HCT116 (cell line): Measurements from ENCODE around the gene MINDY3. TPM values are rescaled to one million over a fixed set of nuclear protein-coding genes. Genes with fewer than 3 reads are reported as not detected.
A peak's percentile ranks its signal among the peaks of the same experiment; 100 is the strongest.

Experiments
- ATAC-seq: fragments of 200-7000 bp; cut with Tn5 transposase; 2 replicates; pipeline ENCODE4 v1.9.1; 2020; ENCODE audit warnings: mild to moderate bottlenecking, moderate library complexity
- BruUV-seq: library from RNA; stranded (reverse); fragments of 400-500 nt; replicated peaks from 2 replicates; lab custom pipeline; 2021; lab: Mats Ljungman, UMichigan
- CTCF ChIA-PET: fragments of 300-600 bp; sonication (Branson Sonifier 250); formaldehyde crosslinking; loops from one replicate; lab custom pipeline; 2021; ENCODE audit warnings: antibody characterized with exemption; lab: Charles Lee
- POLR2A ChIA-PET: fragments of 300-600, 350-600 bp; sonication (Branson Sonifier 250); formaldehyde crosslinking; loops from one replicate; lab custom pipeline; 2021; ENCODE audit warnings: antibody characterized with exemption; lab: Charles Lee
- RAD21 ChIA-PET, 2 experiments: fragments of 300-600 bp; sonication (Branson Sonifier 250); formaldehyde crosslinking; loops; one replicate each; lab custom pipeline; 2023; ENCODE audit warnings: low total read pairs in 2 of 2; ENCODE audit not compliant: uncharacterized antibody in 2 of 2, unreplicated experiment in 2 of 2, low non-redundant PET in 1 of 2; lab: Charles Lee
- DNase-seq: peaks from one replicate; pipeline ENCODE4 v3.0.0-alpha.2; 2010; ENCODE audit warnings: low read depth, low spot score
- H2AFZ ChIP-seq: fragments of 200-600 bp; shearing (Covaris generic), sonication (generic); 2 replicates; pipeline ENCODE4 v1.6.1; 2017; ENCODE audit warnings: low read depth, mixed run types, mixed read lengths, antibody characterized with exemption, low read length; ENCODE audit not compliant: poor library complexity, severe bottlenecking
- H3K27ac ChIP-seq: 2 replicates; pipeline ENCODE4 v1.5.1; 2012; ENCODE audit warnings: low read depth, low read length
- H3K27me3 ChIP-seq: fragments of 200-600 bp; sonication (generic); 2 replicates; pipeline ENCODE4 v1.6.1; 2016; ENCODE audit warnings: mixed run types, low read length, mixed read lengths; ENCODE audit not compliant: insufficient read depth
- H3K36me3 ChIP-seq, 2 experiments: fragments of 200-500 bp in 1 of 2; fragments of 200-600 bp in 1 of 2; sonication (Bioruptor generic) in 1 of 2; sonication (generic) in 1 of 2; 2 replicates each; pipeline versions ENCODE4 v1.5.1 to v1.6.1; 2014 to 2016; ENCODE audit warnings: low read length in 2 of 2, inconsistent platforms in 1 of 2, mixed read lengths in 1 of 2, mixed run types in 1 of 2; ENCODE audit not compliant: insufficient read depth in 2 of 2, control insufficient read depth in 1 of 2
- H3K4me1 ChIP-seq, 2 experiments: fragments of 200-600 bp in 1 of 2; sonication (generic) in 1 of 2; 2 replicates each; pipeline versions ENCODE4 v1.5.1 to v1.6.1; 2012 to 2017; ENCODE audit warnings: low read length in 2 of 2, inconsistent platforms in 1 of 2, mild to moderate bottlenecking in 1 of 2, mixed read lengths in 1 of 2, mixed run types in 1 of 2, moderate library complexity in 1 of 2; ENCODE audit not compliant: insufficient read depth in 2 of 2, control insufficient read depth in 1 of 2
- H3K4me2 ChIP-seq: fragments of 200-600 bp; sonication (generic); 2 replicates; pipeline ENCODE4 v1.6.1; 2017; ENCODE audit warnings: mixed run types, low read length, mixed read lengths
- H3K4me3 ChIP-seq, 2 experiments: fragments of 200-600 bp in 1 of 2; sonication (generic) in 1 of 2; replicated peaks in 1 of 2; 2 replicates each; pipeline ENCODE4 v1.5.1; 2011 to 2016; ENCODE audit warnings: low read length in 2 of 2, control low read depth in 1 of 2, low read depth in 1 of 2, mild to moderate bottlenecking in 1 of 2, mixed read lengths in 1 of 2, mixed run types in 1 of 2
- H3K79me2 ChIP-seq: fragments of 200-600 bp; sonication (generic); 2 replicates; pipeline ENCODE4 v1.6.1; 2017; ENCODE audit warnings: mild to moderate bottlenecking, mixed run types, low read length, moderate library complexity, mixed read lengths; ENCODE audit not compliant: insufficient read depth
- H3K9ac ChIP-seq: fragments of 200-600 bp; sonication (generic); 2 replicates; pipeline ENCODE4 v1.6.1; 2016; ENCODE audit warnings: low read length, mixed read lengths
- H3K9me2 ChIP-seq: fragments of 200-600 bp; sonication (generic), shearing (Covaris generic); 2 replicates; pipeline ENCODE4 v1.6.1; 2017; ENCODE audit warnings: mixed run types, mild to moderate bottlenecking, moderate library complexity; ENCODE audit not compliant: insufficient read depth
- H3K9me3 ChIP-seq, 2 experiments: fragments of 200-500 bp in 1 of 2; fragments of 200-600 bp in 1 of 2; sonication (Bioruptor generic) in 1 of 2; sonication (generic) in 1 of 2; 2 replicates each; pipeline ENCODE4 v1.6.1; 2014 to 2017; ENCODE audit warnings: low read length in 2 of 2, mixed read lengths in 2 of 2, inconsistent platforms in 1 of 2, low read depth in 1 of 2, mild to moderate bottlenecking in 1 of 2, mixed run types in 1 of 2, moderate library complexity in 1 of 2; ENCODE audit not compliant: control insufficient read depth in 1 of 2, insufficient read depth in 1 of 2
- H4K20me1 ChIP-seq: fragments of 200-600 bp; sonication (generic), shearing (Covaris generic); 2 replicates; pipeline ENCODE4 v1.6.1; 2017; ENCODE audit warnings: mixed run types, mild to moderate bottlenecking, moderate library complexity; ENCODE audit not compliant: insufficient read depth
- ATF3 ChIP-seq: IDR thresholded peaks from 2 replicates; pipeline ENCODE4 v1.6.1; 2012
- CEBPB ChIP-seq: IDR thresholded peaks from 2 replicates; pipeline ENCODE4 v1.6.1; 2012; ENCODE audit warnings: low read depth
- POLR2AphosphoS5 ChIP-seq: IDR thresholded peaks from 2 replicates; pipeline ENCODE4 v1.6.1; 2011; ENCODE audit warnings: mild to moderate bottlenecking, low read depth, low read length, moderate library complexity
- RAD21 ChIP-seq: IDR thresholded peaks from 2 replicates; pipeline ENCODE4 v1.6.1; 2012; ENCODE audit warnings: low read depth, mild to moderate bottlenecking
- TCF7L2 ChIP-seq: IDR thresholded peaks from 2 replicates; pipeline ENCODE4 v1.7.0; 2011; ENCODE audit warnings: borderline replicate concordance, inconsistent platforms; ENCODE audit not compliant: insufficient read depth, insufficient read length; ENCODE audit errors: extremely low read depth
- intact Hi-C: fragments of 100-400 bp; cut with micrococcal nuclease; formaldehyde crosslinking; loops from 2 replicates; pipeline ENCODE4 v1.10.0; 2022
- total RNA-seq: library from RNA; stranded (reverse); gene quantifications from one replicate; pipeline ENCODE4 v1.2.1, GENCODE V29; 2021; ENCODE audit not compliant: unreplicated experiment

MINDY3 gene
- total RNA-seq, 1 experiment from 2014 or later: 15.5 TPM

- no peak overlapping the region for H2AFZ ChIP-seq
- no peak for ATAC-seq
These were observed 120.9 kb downstream of the MINDY3 start for GRCh38 chr10:15739254-15739970.

GRCh38 chr10:15738270-15738925, 121.9 kb downstream of the MINDY3 start:
- no TSS peak for BruUV-seq
- no peak overlapping the region for H3K4me2 ChIP-seq
- no peak overlapping the region for H3K9ac ChIP-seq
- intact Hi-C loops: no loop called here
- no peak overlapping the region for H3K27ac ChIP-seq
- no peaks in the 10 kb centered on the region for H3K9me3 ChIP-seq
- H3K36me3 ChIP-seq: no peaks in the 10 kb centered on the region
- TF ChIP-seq ATF3: no peak
- no peak for TF ChIP-seq CEBPB
- H3K9me2 ChIP-seq: no peaks in the 10 kb centered on the region
- H3K4me3 ChIP-seq: no peak overlapping the region
- H4K20me1 ChIP-seq: no peaks in the 10 kb centered on the region
- no peak for ATAC-seq
- ChIA-PET POLR2A (no interaction called here), RAD21 (no interaction called here), CTCF (no interaction called here)
- no peak for DNase-seq
- no peak overlapping the region for H2AFZ ChIP-seq
- H3K4me1 ChIP-seq: peaks cover 0 to 5% of the 10 kb centered on the region in 2 experiments; a peak in 1 of 4 replicates
- no peaks in the 10 kb centered on the region for H3K27me3 ChIP-seq
- no peaks in the 10 kb centered on the region for H3K79me2 ChIP-seq

More at GRCh38 chr10:15739254-15739970, 120.9 kb downstream of the MINDY3 start:
- BruUV-seq: no TSS peak
- no peak for TF ChIP-seq RAD21
- TF ChIP-seq POLR2AphosphoS5: no peak
- peak; percentile 72 for TF ChIP-seq TCF7L2
- no peak overlapping the region for H3K4me3 ChIP-seq
- H3K4me1 ChIP-seq: peaks cover 0 to 5% of the 10 kb centered on the region in 2 experiments; a peak in 1 of 4 replicates
- H3K9me3 ChIP-seq: no peaks in the 10 kb centered on the region
- no peak for DNase-seq
- no peaks in the 10 kb centered on the region for H3K27me3 ChIP-seq
- ChIA-PET RAD21 (no interaction called here), POLR2A (no interaction called here), CTCF (no interaction called here)
- no peaks in the 10 kb centered on the region for H3K9me2 ChIP-seq
- no peaks in the 10 kb centered on the region for H3K79me2 ChIP-seq
- H3K9ac ChIP-seq: no peak overlapping the region
- intact Hi-C loops: no loop called here
- no peaks in the 10 kb centered on the region for H4K20me1 ChIP-seq
- H3K27ac ChIP-seq: no peak overlapping the region
- H3K4me2 ChIP-seq: no peak overlapping the region
- no peaks in the 10 kb centered on the region for H3K36me3 ChIP-seq
